MM.1S (cell line): ENCODE data around the gene KLF14.
A peak's percentile ranks its signal among the peaks of the same experiment; 100 is the strongest.

ENCODE experiments used
- DNase-seq: peaks from one replicate; pipeline ENCODE4 v3.0.0-alpha.2; 2015
- H2AFZ ChIP-seq: fragments of 300-600 bp; sonication (generic); 2 replicates; pipeline ENCODE4 v1.6.0; 2016; ENCODE audit warnings: antibody characterized with exemption, low read length
- H3F3A ChIP-seq: fragments of 300-600 bp; sonication (generic); 2 replicates; pipeline ENCODE4 v1.6.1; 2016; ENCODE audit warnings: mild to moderate bottlenecking, antibody characterized with exemption, low read length, moderate library complexity, mixed read lengths; ENCODE audit not compliant: insufficient read depth
- H3K27ac ChIP-seq: fragments of 300-600 bp; sonication (generic); 2 replicates; pipeline ENCODE4 v1.5.1; 2016; ENCODE audit warnings: mild to moderate bottlenecking, low read length
- H3K27me3 ChIP-seq: fragments of 300-600 bp; sonication (generic); replicated peaks from 2 replicates; pipeline ENCODE4 v1.6.0; 2016; ENCODE audit warnings: low read length; ENCODE audit not compliant: insufficient read depth
- H3K36me3 ChIP-seq: fragments of 300-600 bp; sonication (generic); replicated peaks from 2 replicates; pipeline ENCODE4 v1.6.1; 2016; ENCODE audit warnings: mild to moderate bottlenecking, low read length, mixed read lengths; ENCODE audit not compliant: insufficient read depth
- H3K4me1 ChIP-seq: fragments of 300-600 bp; sonication (generic); 2 replicates; pipeline ENCODE4 v1.6.1; 2016; ENCODE audit warnings: low read length, mixed read lengths
- H3K4me2 ChIP-seq: fragments of 300-600 bp; sonication (generic); 2 replicates; pipeline ENCODE4 v1.6.0; 2016; ENCODE audit warnings: low read depth, low read length
- H3K4me3 ChIP-seq: fragments of 300-600 bp; sonication (generic); 2 replicates; pipeline ENCODE4 v1.5.1; 2016; ENCODE audit warnings: low read length, mixed read lengths
- H3K79me2 ChIP-seq: fragments of 300-600 bp; sonication (generic); 2 replicates; pipeline ENCODE4 v1.6.1; 2016; ENCODE audit warnings: mixed run types, low read length, mixed read lengths
- H3K9ac ChIP-seq: fragments of 300-600 bp; sonication (generic); 2 replicates; pipeline ENCODE4 v1.6.1; 2016; ENCODE audit warnings: low read length, mixed read lengths
- H3K9me2 ChIP-seq: fragments of 300-600 bp; sonication (generic); replicated peaks from 2 replicates; pipeline ENCODE4 v1.6.1; 2016; ENCODE audit warnings: mild to moderate bottlenecking, low read length, mixed read lengths; ENCODE audit not compliant: insufficient read depth
- H3K9me3 ChIP-seq: fragments of 300-600 bp; sonication (generic); replicated peaks from 2 replicates; pipeline ENCODE4 v1.6.1; 2016; ENCODE audit warnings: mild to moderate bottlenecking, low read length, mixed read lengths; ENCODE audit not compliant: insufficient read depth
- H4K20me1 ChIP-seq: fragments of 300-600 bp; sonication (generic); 2 replicates; pipeline ENCODE4 v1.6.1; 2016; ENCODE audit warnings: mild to moderate bottlenecking, low read length, moderate library complexity, mixed read lengths; ENCODE audit not compliant: insufficient read depth
- CTCF ChIP-seq: fragments of 300-600 bp; sonication (generic); IDR thresholded peaks from 2 replicates; pipeline ENCODE4 v1.5.1; 2016; ENCODE audit warnings: antibody characterized with exemption, low read length, mixed read lengths
- EZH2 ChIP-seq: fragments of 300-600 bp; sonication (generic); optimal IDR thresholded peaks from 2 replicates; pipeline ENCODE3; 2017; ENCODE audit warnings: low read depth, mild to moderate bottlenecking, antibody characterized with exemption, low read length, mixed read lengths
- EZH2phosphoT487 ChIP-seq: fragments of 300-600 bp; sonication (generic); IDR thresholded peaks from 2 replicates; pipeline ENCODE4 v1.6.1; 2018; ENCODE audit warnings: antibody characterized with exemption, low read length

The KLF14 gene

DNA sequence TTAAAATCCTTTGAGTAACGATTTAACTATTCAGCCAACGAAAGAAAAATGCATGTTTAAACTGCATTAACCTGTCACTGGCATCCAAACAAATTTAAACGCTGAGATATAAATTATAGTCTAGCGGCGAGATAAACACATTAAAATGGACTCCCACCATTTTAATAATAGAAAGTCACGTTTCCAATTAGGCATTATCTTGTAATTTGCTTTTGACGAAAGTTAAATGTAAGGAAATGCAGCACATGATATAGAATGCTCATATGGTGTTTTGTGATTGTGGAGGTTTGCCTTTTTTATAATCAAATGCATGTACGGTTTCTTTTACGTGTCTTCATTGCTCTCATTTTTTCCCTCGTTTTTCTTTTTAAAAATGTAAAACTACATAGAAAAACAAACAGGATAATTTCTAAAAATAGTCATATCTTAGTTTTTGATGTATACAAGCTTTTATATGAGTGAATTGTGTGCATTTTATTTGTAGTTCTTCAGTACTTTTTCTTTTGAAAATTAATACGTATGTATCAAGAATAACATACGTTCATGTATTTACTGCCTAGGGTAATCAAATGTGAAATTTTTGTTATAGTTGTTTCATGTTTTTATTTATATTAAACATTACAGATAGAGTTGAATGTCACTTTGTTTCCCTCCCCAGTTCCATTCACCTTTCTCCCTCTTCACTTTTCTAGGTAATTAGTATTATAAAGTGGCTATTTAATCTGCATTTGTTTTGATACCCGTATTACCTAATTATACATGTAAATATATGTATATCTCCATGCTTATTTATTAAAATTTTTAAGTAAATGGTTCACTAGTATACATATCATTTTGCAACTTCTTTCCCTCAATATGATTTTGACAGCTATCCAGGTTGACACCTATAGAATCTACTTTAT, 1.1 kb upstream of the KLF14 start:
- H3K9me2 ChIP-seq, result no peaks in the 10 kb centered on the region
- H3K27ac ChIP-seq, result no peak overlapping the region
- peak overlapping the region; percentile 46 for H2AFZ ChIP-seq
- H3K36me3 ChIP-seq, result no peaks in the 10 kb centered on the region
- peaks cover 23% of the 10 kb centered on the region for H3K27me3 ChIP-seq
- no peaks in the 10 kb centered on the region for H3K79me2 ChIP-seq
- H4K20me1 ChIP-seq, result no peaks in the 10 kb centered on the region
- no peak overlapping the region; the same call in 1 of the 2 replicates for H3K9ac ChIP-seq
- H3K9me3 ChIP-seq, result no peaks in the 10 kb centered on the region
- DNase-seq, result no peak
- H3K4me3 ChIP-seq, result peak overlapping the region; percentile 67
- no peaks in the 10 kb centered on the region for H3F3A ChIP-seq
- peak overlapping the region; percentile 82 for H3K4me2 ChIP-seq
- H3K4me1 ChIP-seq, result no peaks in the 10 kb centered on the region
- TF ChIP-seq CTCF, result no peak

DNA sequence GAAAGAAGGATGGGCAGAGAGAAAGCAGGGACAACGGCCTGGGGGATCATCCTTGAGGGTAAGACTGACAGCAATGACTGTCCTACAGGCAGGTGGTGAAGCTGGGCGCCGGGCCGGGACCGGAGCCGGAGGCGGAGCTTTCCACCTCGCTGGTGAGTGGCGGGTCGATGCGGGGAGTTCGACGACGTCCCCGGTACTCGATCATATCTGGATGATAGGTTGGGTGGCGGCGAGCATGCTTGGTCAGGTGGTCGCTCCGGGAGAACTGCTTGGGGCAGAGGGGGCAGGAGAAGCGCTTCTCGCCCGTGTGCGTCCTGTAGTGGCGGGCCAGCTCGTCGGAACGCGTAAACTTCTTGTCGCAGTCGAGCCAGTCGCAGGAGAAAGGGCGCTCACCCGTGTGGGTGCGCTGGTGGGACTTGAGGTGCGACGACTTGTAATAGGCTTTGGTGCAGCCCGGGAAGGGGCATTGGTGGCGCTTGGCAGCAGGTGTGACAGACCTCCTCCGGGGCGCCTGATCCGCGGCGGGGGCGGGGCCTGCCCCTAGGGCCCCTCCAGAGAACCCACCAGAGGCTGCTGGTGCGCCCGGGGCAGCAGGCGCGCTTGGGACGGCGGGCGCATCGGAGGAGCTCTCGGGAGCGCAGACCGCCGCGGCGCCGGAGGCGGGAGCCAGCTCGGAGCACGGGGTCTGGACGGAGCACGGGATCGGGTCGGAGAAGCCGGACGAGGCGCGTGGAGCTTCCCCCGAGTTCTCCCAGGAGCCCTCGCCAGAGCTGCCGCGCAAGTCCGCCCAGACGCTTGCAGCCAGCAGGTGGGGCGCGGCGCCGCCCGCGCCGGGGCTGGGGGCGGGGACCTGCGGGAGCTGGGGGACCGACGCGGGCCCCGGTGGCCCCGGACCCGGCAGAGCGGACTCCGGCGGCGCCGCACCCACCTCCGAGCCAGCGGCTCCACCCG, 752 bp downstream of the KLF14 start:
- Histone ChIP-seq H2AFZ (peak overlapping the region; percentile 42), H4K20me1 (no peaks in the 10 kb centered on the region), H3K4me3 (peak overlapping the region; percentile 48), H3K9me3 (no peaks in the 10 kb centered on the region), H3K79me2 (no peaks in the 10 kb centered on the region), H3K27ac (no peak overlapping the region), H3K9me2 (no peaks in the 10 kb centered on the region), H3F3A (no peaks in the 10 kb centered on the region), H3K27me3 (peaks cover 23% of the 10 kb centered on the region), H3K9ac (no peak overlapping the region), H3K36me3 (no peaks in the 10 kb centered on the region), H3K4me1 (no peaks in the 10 kb centered on the region), H3K4me2 (peak overlapping the region; percentile 83)
- TF ChIP-seq EZH2phosphoT487, result no peak
- no peak for TF ChIP-seq EZH2
- TF ChIP-seq CTCF, result peak; percentile 19; the same call in 1 of the 2 replicates
- DNase-seq, result peak; percentile 53

- no peak overlapping the region for H2AFZ ChIP-seq
- H3F3A ChIP-seq, result no peaks in the 10 kb centered on the region
- no peak overlapping the region for H3K4me2 ChIP-seq
- TF ChIP-seq CTCF, result no peak
- no peak for TF ChIP-seq EZH2
- TF ChIP-seq EZH2phosphoT487, result no peak
- H3K9me2 ChIP-seq, result no peaks in the 10 kb centered on the region
- no peaks in the 10 kb centered on the region for H3K9me3 ChIP-seq
- H3K9ac ChIP-seq, result no peak overlapping the region
- no peaks in the 10 kb centered on the region for H3K4me1 ChIP-seq
- H4K20me1 ChIP-seq, result no peaks in the 10 kb centered on the region
- DNase-seq, result no peak
- no peaks in the 10 kb centered on the region for H3K79me2 ChIP-seq
- H3K4me3 ChIP-seq, result no peak overlapping the region
- H3K27ac ChIP-seq, result no peak overlapping the region
- no peaks in the 10 kb centered on the region for H3K36me3 ChIP-seq
- no peaks in the 10 kb centered on the region for H3K27me3 ChIP-seq
Measured at GRCh38 chr7:130723784-130724183, 10.2 kb downstream of the KLF14 start.
